ENCODE measurements around the gene ADAMTS12.

ADAMTS12 gene

DNA sequence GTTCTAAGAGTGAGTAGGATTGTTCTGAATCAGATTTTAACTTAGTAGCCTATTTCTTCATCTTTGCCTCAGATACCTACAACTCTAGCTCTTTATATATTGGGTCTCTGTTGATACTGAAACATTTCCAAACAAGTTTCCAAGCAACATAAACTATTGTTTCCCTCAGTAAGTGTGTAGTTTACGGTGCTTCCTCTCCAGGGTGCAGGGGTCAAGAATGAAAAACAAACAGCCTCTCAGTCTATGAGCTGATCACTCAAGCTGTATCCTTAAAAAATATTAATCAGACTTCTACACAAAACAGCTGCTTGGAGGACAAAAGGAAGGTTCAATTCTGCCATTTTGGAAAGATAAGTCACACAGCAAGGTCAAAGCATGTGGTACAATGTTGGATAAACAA, 75.0 kb downstream of the ADAMTS12 start:
- TF ChIP-seq, protein P1, sequence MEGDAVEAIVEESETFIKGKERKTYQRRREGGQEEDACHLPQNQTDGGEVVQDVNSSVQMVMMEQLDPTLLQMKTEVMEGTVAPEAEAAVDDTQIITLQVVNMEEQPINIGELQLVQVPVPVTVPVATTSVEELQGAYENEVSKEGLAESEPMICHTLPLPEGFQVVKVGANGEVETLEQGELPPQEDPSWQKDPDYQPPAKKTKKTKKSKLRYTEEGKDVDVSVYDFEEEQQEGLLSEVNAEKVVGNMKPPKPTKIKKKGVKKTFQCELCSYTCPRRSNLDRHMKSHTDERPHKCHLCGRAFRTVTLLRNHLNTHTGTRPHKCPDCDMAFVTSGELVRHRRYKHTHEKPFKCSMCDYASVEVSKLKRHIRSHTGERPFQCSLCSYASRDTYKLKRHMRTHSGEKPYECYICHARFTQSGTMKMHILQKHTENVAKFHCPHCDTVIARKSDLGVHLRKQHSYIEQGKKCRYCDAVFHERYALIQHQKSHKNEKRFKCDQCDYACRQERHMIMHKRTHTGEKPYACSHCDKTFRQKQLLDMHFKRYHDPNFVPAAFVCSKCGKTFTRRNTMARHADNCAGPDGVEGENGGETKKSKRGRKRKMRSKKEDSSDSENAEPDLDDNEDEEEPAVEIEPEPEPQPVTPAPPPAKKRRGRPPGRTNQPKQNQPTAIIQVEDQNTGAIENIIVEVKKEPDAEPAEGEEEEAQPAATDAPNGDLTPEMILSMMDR (IDR thresholded peaks at IDR 0.05): no peak
- Histone ChIP-seq H3K4me3 (ENCODE audit: low read depth in 1 of 2, low read length in 1 of 2) (no peak overlapping the region), H3K27ac (no peak overlapping the region)

DNA sequence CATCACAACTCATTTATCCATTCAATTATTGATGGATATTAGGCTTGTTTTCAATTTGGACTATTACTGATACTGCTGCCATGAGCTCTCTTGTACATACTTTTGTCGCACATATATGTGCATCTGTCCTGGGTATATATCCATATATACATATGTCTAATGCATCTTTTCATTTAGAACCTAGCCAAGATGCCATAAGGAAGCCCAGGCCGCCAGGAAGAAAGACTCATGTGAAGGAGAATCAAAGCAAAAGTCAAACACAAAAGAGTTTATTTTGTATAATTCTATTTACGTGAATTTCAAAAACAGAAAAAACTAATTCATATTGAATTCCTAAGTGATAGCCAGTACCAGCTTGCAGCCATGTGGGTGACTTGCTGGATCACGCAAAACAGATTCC, 79.0 kb downstream of the ADAMTS12 start:
- Histone ChIP-seq H3K4me3 (ENCODE audit: low read depth in 1 of 2, low read length in 1 of 2) (no peak overlapping the region), H3K27ac (no peak overlapping the region), H3K27me3 (no peaks in the 10 kb centered on the region), H3K36me3 (no peaks in the 10 kb centered on the region), H3K4me1 (ENCODE audit: control insufficient read depth in 1 of 2, insufficient read depth in 1 of 2, low read depth in 1 of 2, low read length in 1 of 2) (no peaks in the 10 kb centered on the region), H3K9me3 (no peaks in the 10 kb centered on the region)
- TF ChIP-seq, protein P1 (IDR thresholded peaks at IDR 0.05): no peak

More for the DNA sequence above, 75.0 kb downstream of the ADAMTS12 start:
- H3K4me1 ChIP-seq (ENCODE audit: control insufficient read depth in 1 of 2, insufficient read depth in 1 of 2, low read depth in 1 of 2, low read length in 1 of 2): no peaks in the 10 kb centered on the region
- no peaks in the 10 kb centered on the region for H3K27me3 ChIP-seq
- H3K9me3 ChIP-seq: no peaks in the 10 kb centered on the region
- H3K36me3 ChIP-seq: no peaks in the 10 kb centered on the region

DNA sequence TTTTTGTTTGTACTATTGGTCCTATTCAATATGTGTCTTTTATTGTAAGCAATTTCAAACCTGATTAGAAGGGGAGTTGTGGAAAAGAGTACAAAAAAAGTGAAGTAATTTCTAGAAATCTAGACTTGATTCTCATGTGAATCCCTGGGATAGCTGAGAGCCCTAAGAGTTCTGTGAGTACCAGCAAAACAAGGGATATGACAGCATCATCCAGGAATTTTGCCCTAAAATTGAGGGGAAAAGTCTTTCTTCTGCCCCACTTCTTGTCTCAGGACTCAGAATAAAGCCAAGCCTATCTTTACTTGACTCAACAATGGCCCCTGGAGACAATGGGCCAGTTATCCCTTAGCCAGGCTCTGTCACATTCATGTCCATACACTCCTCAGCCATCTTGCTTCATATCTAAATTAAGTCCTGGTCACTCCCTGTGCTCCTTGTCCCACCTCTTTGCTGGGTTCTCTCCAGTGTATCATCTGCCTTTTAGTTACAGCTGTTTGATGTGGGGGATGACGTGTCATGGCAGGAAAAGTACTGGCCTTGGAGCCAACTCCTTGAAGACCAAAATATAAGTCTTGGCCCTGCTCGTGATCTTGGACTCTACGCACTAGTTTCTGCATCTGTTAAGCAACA, 81.2 kb downstream of the ADAMTS12 start:
- Histone ChIP-seq H3K4me1 (ENCODE audit: control insufficient read depth in 1 of 2, insufficient read depth in 1 of 2, low read depth in 1 of 2, low read length in 1 of 2) (no peaks in the 10 kb centered on the region), H3K4me3 (ENCODE audit: low read depth in 1 of 2, low read length in 1 of 2) (no peak overlapping the region), H3K9me3 (no peaks in the 10 kb centered on the region), H3K27me3 (no peaks in the 10 kb centered on the region), H3K27ac (no peak overlapping the region), H3K36me3 (no peaks in the 10 kb centered on the region)
- TF ChIP-seq, protein P1 (IDR thresholded peaks at IDR 0.05): no peak

DNA sequence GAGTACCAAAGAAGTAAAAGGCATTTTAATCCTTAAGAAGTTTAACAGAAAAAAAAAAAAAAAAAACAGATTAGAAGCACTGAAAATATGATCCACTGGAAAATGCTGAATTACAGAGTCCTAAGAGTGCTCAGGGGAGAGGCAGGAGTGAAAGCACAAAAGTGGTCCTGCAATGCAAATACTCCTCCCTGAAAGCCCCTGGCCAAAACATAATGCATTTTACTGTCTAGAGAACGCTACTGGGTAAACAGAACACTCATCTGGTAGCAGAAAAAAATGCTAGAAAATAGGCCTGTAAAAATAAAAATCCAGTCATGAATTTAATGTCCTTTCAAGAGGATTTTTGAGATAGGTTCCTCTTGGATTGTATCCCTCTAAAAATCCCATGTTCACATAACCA, 81.9 kb downstream of the ADAMTS12 start:
- Histone ChIP-seq H3K4me1 (ENCODE audit: control insufficient read depth in 1 of 2, insufficient read depth in 1 of 2, low read depth in 1 of 2, low read length in 1 of 2) (no peaks in the 10 kb centered on the region), H3K4me3 (ENCODE audit: low read depth in 1 of 2, low read length in 1 of 2) (no peak overlapping the region), H3K27me3 (no peaks in the 10 kb centered on the region), H3K27ac (no peak overlapping the region), H3K9me3 (no peaks in the 10 kb centered on the region), H3K36me3 (no peaks in the 10 kb centered on the region)
- TF ChIP-seq, protein P1 (IDR thresholded peaks at IDR 0.05): no peak

DNA sequence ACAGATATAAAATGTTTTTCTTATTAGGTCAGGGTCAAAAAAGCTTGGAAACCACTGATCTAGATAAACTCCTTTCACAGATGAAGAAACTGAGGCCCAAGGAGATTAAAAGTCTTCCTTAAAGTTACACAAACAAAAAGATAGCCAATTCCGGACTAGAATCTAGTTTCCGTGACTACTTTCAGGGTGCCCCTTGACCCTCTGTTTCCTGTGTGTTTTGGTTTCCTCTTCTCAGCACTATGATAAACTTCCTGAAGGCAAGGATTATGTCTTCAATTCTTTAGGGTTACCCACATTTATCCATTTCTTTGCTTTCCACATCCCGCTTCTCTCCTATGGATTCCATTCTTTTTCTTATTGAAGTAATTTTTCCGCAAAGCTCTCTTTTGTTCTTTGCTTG, 83.1 kb downstream of the ADAMTS12 start:
- Histone ChIP-seq H3K27ac (no peak overlapping the region), H3K36me3 (no peaks in the 10 kb centered on the region), H3K27me3 (no peaks in the 10 kb centered on the region), H3K9me3 (no peaks in the 10 kb centered on the region), H3K4me1 (ENCODE audit: control insufficient read depth in 1 of 2, insufficient read depth in 1 of 2, low read depth in 1 of 2, low read length in 1 of 2) (no peaks in the 10 kb centered on the region), H3K4me3 (ENCODE audit: low read depth in 1 of 2, low read length in 1 of 2) (no peak overlapping the region)
- TF ChIP-seq, protein P1 (IDR thresholded peaks at IDR 0.05): no peak
